ENCODE data around the gene ENHO. TPM values are rescaled to one million over a fixed set of nuclear protein-coding genes. Genes with fewer than 3 reads are reported as not detected.

The ENHO gene
- total and polyA plus RNA-seq, 2 experiments from 2014 or later: 13.8 to 19.7 TPM

DNA sequence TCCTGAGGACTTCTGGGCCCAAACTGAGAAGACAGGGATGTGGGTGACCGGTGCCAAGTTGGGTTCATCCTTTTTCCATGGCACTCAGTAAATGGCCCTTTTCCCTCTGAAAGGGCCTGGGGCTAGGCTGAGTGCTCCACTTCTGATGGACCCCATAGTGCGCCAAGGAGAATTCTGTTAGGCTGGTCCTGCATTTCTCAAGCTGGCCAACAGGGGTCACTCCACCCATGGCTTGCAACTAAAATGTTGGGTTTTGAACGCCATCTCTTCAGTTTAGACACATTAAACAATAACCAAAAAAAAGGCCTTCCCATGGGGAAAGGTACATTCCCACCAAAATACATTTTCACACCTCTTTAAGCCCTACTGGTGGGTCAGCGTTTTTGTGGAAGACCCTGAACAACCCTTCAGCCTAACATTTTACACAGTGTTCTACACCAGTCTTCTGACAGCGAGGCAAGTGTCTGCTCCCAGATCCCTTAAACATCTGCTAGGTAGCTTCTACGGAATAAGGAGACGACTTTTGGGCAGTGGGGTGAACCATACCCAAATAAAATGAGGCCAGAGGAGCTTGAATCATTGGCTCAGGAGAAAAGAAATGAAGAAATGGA is 39.5 kb upstream of the ENHO start:
- Histone ChIP-seq H3K36me3 (ENCODE audit: insufficient read depth) (no peaks in the 10 kb centered on the region), H3K9me2 (ENCODE audit: insufficient read depth) (no peaks in the 10 kb centered on the region), H3K4me2 (no peak overlapping the region), H3F3A (replicated peaks; ENCODE audit: low read depth) (no peaks in the 10 kb centered on the region), H2AFZ (no peak overlapping the region), H3K4me3 (no peak overlapping the region), H4K20me1 (replicated peaks; ENCODE audit: insufficient read depth) (no peaks in the 10 kb centered on the region; the same call in 1 of the 2 replicates), H3K4me1 (ENCODE audit: insufficient read depth) (peaks cover 24% of the 10 kb centered on the region), H3K27ac (ENCODE audit: low read depth) (no peak overlapping the region), H3K27me3 (ENCODE audit: insufficient read depth) (no peaks in the 10 kb centered on the region), H3K79me2 (replicated peaks; ENCODE audit: insufficient read depth) (no peaks in the 10 kb centered on the region)
- Mint-ChIP-seq H3K9me3 (no peaks in the 10 kb centered on the region), H3K4me1 (peaks cover 53% of the 10 kb centered on the region), H3K4me3 (no peak overlapping the region), H3K27ac (no peak overlapping the region), H3K27me3 (ENCODE audit: insufficient read depth, low read depth, poor library complexity) (peaks cover 17% of the 10 kb centered on the region), H3K36me3 (ENCODE audit: low read depth) (no peaks in the 10 kb centered on the region; the same call in 2 of the 3 replicates)
- TF ChIP-seq, protein P1, sequence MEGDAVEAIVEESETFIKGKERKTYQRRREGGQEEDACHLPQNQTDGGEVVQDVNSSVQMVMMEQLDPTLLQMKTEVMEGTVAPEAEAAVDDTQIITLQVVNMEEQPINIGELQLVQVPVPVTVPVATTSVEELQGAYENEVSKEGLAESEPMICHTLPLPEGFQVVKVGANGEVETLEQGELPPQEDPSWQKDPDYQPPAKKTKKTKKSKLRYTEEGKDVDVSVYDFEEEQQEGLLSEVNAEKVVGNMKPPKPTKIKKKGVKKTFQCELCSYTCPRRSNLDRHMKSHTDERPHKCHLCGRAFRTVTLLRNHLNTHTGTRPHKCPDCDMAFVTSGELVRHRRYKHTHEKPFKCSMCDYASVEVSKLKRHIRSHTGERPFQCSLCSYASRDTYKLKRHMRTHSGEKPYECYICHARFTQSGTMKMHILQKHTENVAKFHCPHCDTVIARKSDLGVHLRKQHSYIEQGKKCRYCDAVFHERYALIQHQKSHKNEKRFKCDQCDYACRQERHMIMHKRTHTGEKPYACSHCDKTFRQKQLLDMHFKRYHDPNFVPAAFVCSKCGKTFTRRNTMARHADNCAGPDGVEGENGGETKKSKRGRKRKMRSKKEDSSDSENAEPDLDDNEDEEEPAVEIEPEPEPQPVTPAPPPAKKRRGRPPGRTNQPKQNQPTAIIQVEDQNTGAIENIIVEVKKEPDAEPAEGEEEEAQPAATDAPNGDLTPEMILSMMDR (conservative IDR thresholded peaks at IDR 0.05; ENCODE audit: low read depth in 2 of 2): peak; percentile 86 to 95
- TF ChIP-seq, protein P2, sequence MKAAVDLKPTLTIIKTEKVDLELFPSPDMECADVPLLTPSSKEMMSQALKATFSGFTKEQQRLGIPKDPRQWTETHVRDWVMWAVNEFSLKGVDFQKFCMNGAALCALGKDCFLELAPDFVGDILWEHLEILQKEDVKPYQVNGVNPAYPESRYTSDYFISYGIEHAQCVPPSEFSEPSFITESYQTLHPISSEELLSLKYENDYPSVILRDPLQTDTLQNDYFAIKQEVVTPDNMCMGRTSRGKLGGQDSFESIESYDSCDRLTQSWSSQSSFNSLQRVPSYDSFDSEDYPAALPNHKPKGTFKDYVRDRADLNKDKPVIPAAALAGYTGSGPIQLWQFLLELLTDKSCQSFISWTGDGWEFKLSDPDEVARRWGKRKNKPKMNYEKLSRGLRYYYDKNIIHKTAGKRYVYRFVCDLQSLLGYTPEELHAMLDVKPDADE (IDR thresholded peaks at IDR 0.05): no peak
- TF ChIP-seq STAT1 (IDR thresholded peaks at IDR 0.05; ENCODE audit: unreplicated experiment) (no peak), NANOG (IDR thresholded peaks at IDR 0.05; ENCODE audit: borderline replicate concordance) (no peak), CREB1 (CRISPR knock-in tag; IDR thresholded peaks at IDR 0.05; ENCODE audit: low read depth) (no peak)
- TF ChIP-seq, protein P3, sequence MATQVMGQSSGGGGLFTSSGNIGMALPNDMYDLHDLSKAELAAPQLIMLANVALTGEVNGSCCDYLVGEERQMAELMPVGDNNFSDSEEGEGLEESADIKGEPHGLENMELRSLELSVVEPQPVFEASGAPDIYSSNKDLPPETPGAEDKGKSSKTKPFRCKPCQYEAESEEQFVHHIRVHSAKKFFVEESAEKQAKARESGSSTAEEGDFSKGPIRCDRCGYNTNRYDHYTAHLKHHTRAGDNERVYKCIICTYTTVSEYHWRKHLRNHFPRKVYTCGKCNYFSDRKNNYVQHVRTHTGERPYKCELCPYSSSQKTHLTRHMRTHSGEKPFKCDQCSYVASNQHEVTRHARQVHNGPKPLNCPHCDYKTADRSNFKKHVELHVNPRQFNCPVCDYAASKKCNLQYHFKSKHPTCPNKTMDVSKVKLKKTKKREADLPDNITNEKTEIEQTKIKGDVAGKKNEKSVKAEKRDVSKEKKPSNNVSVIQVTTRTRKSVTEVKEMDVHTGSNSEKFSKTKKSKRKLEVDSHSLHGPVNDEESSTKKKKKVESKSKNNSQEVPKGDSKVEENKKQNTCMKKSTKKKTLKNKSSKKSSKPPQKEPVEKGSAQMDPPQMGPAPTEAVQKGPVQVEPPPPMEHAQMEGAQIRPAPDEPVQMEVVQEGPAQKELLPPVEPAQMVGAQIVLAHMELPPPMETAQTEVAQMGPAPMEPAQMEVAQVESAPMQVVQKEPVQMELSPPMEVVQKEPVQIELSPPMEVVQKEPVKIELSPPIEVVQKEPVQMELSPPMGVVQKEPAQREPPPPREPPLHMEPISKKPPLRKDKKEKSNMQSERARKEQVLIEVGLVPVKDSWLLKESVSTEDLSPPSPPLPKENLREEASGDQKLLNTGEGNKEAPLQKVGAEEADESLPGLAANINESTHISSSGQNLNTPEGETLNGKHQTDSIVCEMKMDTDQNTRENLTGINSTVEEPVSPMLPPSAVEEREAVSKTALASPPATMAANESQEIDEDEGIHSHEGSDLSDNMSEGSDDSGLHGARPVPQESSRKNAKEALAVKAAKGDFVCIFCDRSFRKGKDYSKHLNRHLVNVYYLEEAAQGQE (IDR thresholded peaks at IDR 0.05; ENCODE audit: unreplicated experiment): no peak
- DNase-seq (ENCODE audit: low spot score) (peak; percentile 77), ATAC-seq (peak; percentile 5)

DNA sequence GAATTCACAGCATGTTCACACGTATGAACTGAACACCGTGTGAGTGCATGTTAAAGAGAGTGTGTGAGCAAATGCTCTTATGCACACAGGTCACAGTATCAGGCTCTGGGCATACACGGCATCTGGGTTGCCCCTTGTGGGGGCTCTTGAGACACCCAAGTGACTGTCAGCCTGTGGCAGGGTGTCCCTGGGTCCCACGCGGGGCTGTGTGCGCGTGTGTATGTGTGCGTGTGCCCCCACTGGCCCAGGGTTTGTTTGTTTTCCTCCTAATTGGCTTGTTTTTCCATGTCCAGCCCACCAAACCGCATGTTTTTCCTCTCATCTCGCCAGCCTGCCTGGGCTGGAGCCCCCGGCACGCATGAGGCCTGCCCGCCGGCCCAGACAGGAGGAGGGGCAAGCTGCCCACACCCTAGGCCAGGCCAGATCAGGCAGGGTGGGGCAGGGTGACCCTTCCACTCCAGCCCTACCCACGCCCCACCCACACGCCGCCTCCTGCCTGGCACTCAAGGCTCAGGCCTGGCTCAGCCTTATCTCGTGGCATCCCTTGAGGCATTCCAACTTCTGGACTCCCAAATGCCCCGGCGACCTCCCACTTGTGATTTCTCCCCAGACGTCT is 37.9 kb upstream of the ENHO start:
- Histone ChIP-seq H3K36me3 (ENCODE audit: insufficient read depth) (no peaks in the 10 kb centered on the region), H3K4me1 (ENCODE audit: insufficient read depth) (peaks cover 23% of the 10 kb centered on the region), H3K4me3 (no peak overlapping the region), H3K27me3 (ENCODE audit: insufficient read depth) (no peaks in the 10 kb centered on the region), H3K27ac (ENCODE audit: low read depth) (no peak overlapping the region), H4K20me1 (replicated peaks; ENCODE audit: insufficient read depth) (no peaks in the 10 kb centered on the region; the same call in 1 of the 2 replicates), H2AFZ (no peak overlapping the region), H3K9me2 (ENCODE audit: insufficient read depth) (no peaks in the 10 kb centered on the region), H3K79me2 (replicated peaks; ENCODE audit: insufficient read depth) (no peaks in the 10 kb centered on the region), H3K4me2 (no peak overlapping the region; the same call in 1 of the 2 replicates), H3F3A (replicated peaks; ENCODE audit: low read depth) (no peaks in the 10 kb centered on the region)
- no peak for DNase-seq (ENCODE audit: low spot score)
- peaks cover 15% of the 10 kb centered on the region for H3K27me3 Mint-ChIP-seq (ENCODE audit: insufficient read depth, low read depth, poor library complexity)
- peaks cover 41% of the 10 kb centered on the region for H3K4me1 Mint-ChIP-seq
- no peaks in the 10 kb centered on the region for H3K36me3 Mint-ChIP-seq (ENCODE audit: low read depth)
- TF ChIP-seq, protein P3 (IDR thresholded peaks at IDR 0.05; ENCODE audit: unreplicated experiment): no peak
- TF ChIP-seq CREB1 (CRISPR knock-in tag; IDR thresholded peaks at IDR 0.05; ENCODE audit: low read depth): no peak
- ATAC-seq: no peak
- no peak overlapping the region; the same call in 2 of the 3 replicates for H3K4me3 Mint-ChIP-seq
- no peak overlapping the region for H3K27ac Mint-ChIP-seq
- H3K9me3 Mint-ChIP-seq: no peaks in the 10 kb centered on the region

All from GM23338 (cell line).